HCT116 (cell line): ENCODE results near the gene F7. TPM values are rescaled to one million over a fixed set of nuclear protein-coding genes. Genes with fewer than 3 reads are reported as not detected.
"Not testable (repeated sequence)": the region's sequence is repeated elsewhere in the genome, so short reads cannot be mapped to it uniquely, and the experiment has no call there.

Experiments
- ATAC-seq: fragments of 200-7000 bp; cut with Tn5 transposase; 2 replicates; pipeline ENCODE4 v1.9.1; 2020; ENCODE audit warnings: mild to moderate bottlenecking, moderate library complexity
- BruUV-seq: library from RNA; stranded (reverse); fragments of 400-500 nt; replicated peaks from 2 replicates; lab custom pipeline; 2021; lab: Mats Ljungman, UMichigan
- CTCF ChIA-PET: fragments of 300-600 bp; sonication (Branson Sonifier 250); formaldehyde crosslinking; loops from one replicate; lab custom pipeline; 2021; ENCODE audit warnings: antibody characterized with exemption; lab: Charles Lee
- POLR2A ChIA-PET: fragments of 300-600, 350-600 bp; sonication (Branson Sonifier 250); formaldehyde crosslinking; loops from one replicate; lab custom pipeline; 2021; ENCODE audit warnings: antibody characterized with exemption; lab: Charles Lee
- RAD21 ChIA-PET, 2 experiments: fragments of 300-600 bp; sonication (Branson Sonifier 250); formaldehyde crosslinking; loops; one replicate each; lab custom pipeline; 2023; ENCODE audit warnings: low total read pairs in 2 of 2; ENCODE audit not compliant: uncharacterized antibody in 2 of 2, unreplicated experiment in 2 of 2, low non-redundant PET in 1 of 2; lab: Charles Lee
- DNase-seq: peaks from one replicate; pipeline ENCODE4 v3.0.0-alpha.2; 2010; ENCODE audit warnings: low read depth, low spot score
- H2AFZ ChIP-seq: fragments of 200-600 bp; shearing (Covaris generic), sonication (generic); 2 replicates; pipeline ENCODE4 v1.6.1; 2017; ENCODE audit warnings: low read depth, mixed run types, mixed read lengths, antibody characterized with exemption, low read length; ENCODE audit not compliant: poor library complexity, severe bottlenecking
- H3K27ac ChIP-seq: 2 replicates; pipeline ENCODE4 v1.5.1; 2012; ENCODE audit warnings: low read depth, low read length
- H3K27me3 ChIP-seq: fragments of 200-600 bp; sonication (generic); 2 replicates; pipeline ENCODE4 v1.6.1; 2016; ENCODE audit warnings: mixed run types, low read length, mixed read lengths; ENCODE audit not compliant: insufficient read depth
- H3K36me3 ChIP-seq, 2 experiments: fragments of 200-500 bp in 1 of 2; fragments of 200-600 bp in 1 of 2; sonication (Bioruptor generic) in 1 of 2; sonication (generic) in 1 of 2; 2 replicates each; pipeline versions ENCODE4 v1.5.1 to v1.6.1; 2014 to 2016; ENCODE audit warnings: low read length in 2 of 2, inconsistent platforms in 1 of 2, mixed read lengths in 1 of 2, mixed run types in 1 of 2; ENCODE audit not compliant: insufficient read depth in 2 of 2, control insufficient read depth in 1 of 2
- H3K4me1 ChIP-seq, 2 experiments: fragments of 200-600 bp in 1 of 2; sonication (generic) in 1 of 2; 2 replicates each; pipeline versions ENCODE4 v1.5.1 to v1.6.1; 2012 to 2017; ENCODE audit warnings: low read length in 2 of 2, inconsistent platforms in 1 of 2, mild to moderate bottlenecking in 1 of 2, mixed read lengths in 1 of 2, mixed run types in 1 of 2, moderate library complexity in 1 of 2; ENCODE audit not compliant: insufficient read depth in 2 of 2, control insufficient read depth in 1 of 2
- H3K4me2 ChIP-seq: fragments of 200-600 bp; sonication (generic); 2 replicates; pipeline ENCODE4 v1.6.1; 2017; ENCODE audit warnings: mixed run types, low read length, mixed read lengths
- H3K4me3 ChIP-seq, 2 experiments: fragments of 200-600 bp in 1 of 2; sonication (generic) in 1 of 2; replicated peaks in 1 of 2; 2 replicates each; pipeline ENCODE4 v1.5.1; 2011 to 2016; ENCODE audit warnings: low read length in 2 of 2, control low read depth in 1 of 2, low read depth in 1 of 2, mild to moderate bottlenecking in 1 of 2, mixed read lengths in 1 of 2, mixed run types in 1 of 2
- H3K79me2 ChIP-seq: fragments of 200-600 bp; sonication (generic); 2 replicates; pipeline ENCODE4 v1.6.1; 2017; ENCODE audit warnings: mild to moderate bottlenecking, mixed run types, low read length, moderate library complexity, mixed read lengths; ENCODE audit not compliant: insufficient read depth
- H3K9ac ChIP-seq: fragments of 200-600 bp; sonication (generic); 2 replicates; pipeline ENCODE4 v1.6.1; 2016; ENCODE audit warnings: low read length, mixed read lengths
- H3K9me2 ChIP-seq: fragments of 200-600 bp; sonication (generic), shearing (Covaris generic); 2 replicates; pipeline ENCODE4 v1.6.1; 2017; ENCODE audit warnings: mixed run types, mild to moderate bottlenecking, moderate library complexity; ENCODE audit not compliant: insufficient read depth
- H3K9me3 ChIP-seq, 2 experiments: fragments of 200-500 bp in 1 of 2; fragments of 200-600 bp in 1 of 2; sonication (Bioruptor generic) in 1 of 2; sonication (generic) in 1 of 2; 2 replicates each; pipeline ENCODE4 v1.6.1; 2014 to 2017; ENCODE audit warnings: low read length in 2 of 2, mixed read lengths in 2 of 2, inconsistent platforms in 1 of 2, low read depth in 1 of 2, mild to moderate bottlenecking in 1 of 2, mixed run types in 1 of 2, moderate library complexity in 1 of 2; ENCODE audit not compliant: control insufficient read depth in 1 of 2, insufficient read depth in 1 of 2
- H4K20me1 ChIP-seq: fragments of 200-600 bp; sonication (generic), shearing (Covaris generic); 2 replicates; pipeline ENCODE4 v1.6.1; 2017; ENCODE audit warnings: mixed run types, mild to moderate bottlenecking, moderate library complexity; ENCODE audit not compliant: insufficient read depth
- EGR1 ChIP-seq: IDR thresholded peaks from 2 replicates; pipeline ENCODE4 v1.6.1; 2012; ENCODE audit warnings: low read depth
- POLR2A ChIP-seq: IDR thresholded peaks from 2 replicates; pipeline ENCODE4 v1.7.0; 2011; ENCODE audit warnings: borderline replicate concordance; ENCODE audit not compliant: insufficient read depth, insufficient read length; ENCODE audit errors: extremely low read depth
- POLR2AphosphoS5 ChIP-seq: IDR thresholded peaks from 2 replicates; pipeline ENCODE4 v1.6.1; 2011; ENCODE audit warnings: mild to moderate bottlenecking, low read depth, low read length, moderate library complexity
- YY1 ChIP-seq: IDR thresholded peaks from 2 replicates; pipeline ENCODE4 v1.6.1; 2011; ENCODE audit warnings: low read length, low read depth, moderate library complexity, mild to moderate bottlenecking; ENCODE audit not compliant: insufficient replicate concordance; ENCODE audit errors: extremely low read depth
- ZFX ChIP-seq: fragments of 450-650 bp; IDR thresholded peaks from 2 replicates; pipeline ENCODE4 v1.6.1; 2017
- intact Hi-C: fragments of 100-400 bp; cut with micrococcal nuclease; formaldehyde crosslinking; loops from 2 replicates; pipeline ENCODE4 v1.10.0; 2022
- total RNA-seq: library from RNA; stranded (reverse); gene quantifications from one replicate; pipeline ENCODE4 v1.2.1, GENCODE V29; 2021; ENCODE audit not compliant: unreplicated experiment

The F7 gene
- total RNA-seq, 1 experiment from 2014 or later: not detected

DNA sequence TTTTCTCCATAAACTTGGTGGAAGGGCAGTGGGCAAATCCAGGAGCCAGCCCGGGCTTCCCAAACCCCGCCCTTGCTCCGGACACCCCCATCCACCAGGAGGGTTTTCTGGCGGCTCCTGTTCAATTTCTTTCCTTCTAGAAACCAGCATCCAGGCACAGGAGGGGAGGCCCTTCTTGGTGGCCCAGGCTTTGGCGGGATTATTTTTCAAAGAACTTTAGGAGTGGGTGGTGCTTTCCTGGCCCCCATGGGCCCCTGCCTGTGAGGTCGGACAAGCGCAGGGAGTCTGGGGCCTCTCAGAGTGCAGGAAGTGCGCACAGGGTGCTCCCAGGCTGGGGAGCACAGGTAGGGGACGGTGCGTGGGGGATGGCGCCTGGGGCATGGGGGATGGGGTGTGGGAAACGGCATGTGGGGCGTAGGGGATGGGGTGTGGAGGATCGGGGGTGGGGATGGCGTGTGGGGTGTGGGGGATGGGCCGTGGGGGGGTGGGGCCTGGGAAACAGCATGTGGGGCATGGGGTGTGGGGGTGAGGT, 396 bp downstream of the F7 start:
- Histone ChIP-seq H3K4me2 (no peak overlapping the region), H3K27ac (no peak overlapping the region), H2AFZ (no peak overlapping the region), H3K9ac (no peak overlapping the region), H3K4me1 (peaks cover 0 to 11% of the 10 kb centered on the region in 2 experiments; a peak in 1 of 4 replicates), H3K4me3 (no peak overlapping the region), H3K9me3 (no peaks in the 10 kb centered on the region), H3K79me2 (no peaks in the 10 kb centered on the region), H3K36me3 (no peaks in the 10 kb centered on the region), H3K27me3 (no peaks in the 10 kb centered on the region)
- intact Hi-C loops: no loop called here
- no peak for ATAC-seq
- RAD21 ChIA-PET: no interaction called here
- POLR2A ChIA-PET: no interaction called here
- no TSS peak for BruUV-seq
- TF ChIP-seq YY1: no peak
- TF ChIP-seq, all 23 proteins: peak for 0
- no peaks in the 10 kb centered on the region for H4K20me1 ChIP-seq
- no peak for DNase-seq
- CTCF ChIA-PET: no interaction called here
- H3K9me2 ChIP-seq: no peaks in the 10 kb centered on the region

GRCh38 chr13:113106711-113107351, 1.2 kb downstream of the F7 start:
- DNase-seq: no peak
- Histone ChIP-seq H3K36me3 (no peaks in the 10 kb centered on the region), H3K4me1 (peaks cover 0 to 11% of the 10 kb centered on the region in 2 experiments; a peak in 1 of 4 replicates), H3K27ac (no peak overlapping the region), H3K9ac (no peak overlapping the region), H3K27me3 (no peaks in the 10 kb centered on the region), H2AFZ (no peak overlapping the region), H3K4me2 (no peak overlapping the region), H3K9me2 (no peaks in the 10 kb centered on the region), H3K9me3 (no peaks in the 10 kb centered on the region), H3K4me3 (no peak overlapping the region), H4K20me1 (no peaks in the 10 kb centered on the region), H3K79me2 (no peaks in the 10 kb centered on the region)
- BruUV-seq: no TSS peak
- ChIA-PET POLR2A (no interaction called here), CTCF (no interaction called here), RAD21 (no interaction called here)
- TF ChIP-seq YY1 (no peak), ZFX (no peak), POLR2AphosphoS5 (no peak), EGR1 (no peak), POLR2A (no peak)
- intact Hi-C loops: no loop called here
- ATAC-seq: no peak

DNA sequence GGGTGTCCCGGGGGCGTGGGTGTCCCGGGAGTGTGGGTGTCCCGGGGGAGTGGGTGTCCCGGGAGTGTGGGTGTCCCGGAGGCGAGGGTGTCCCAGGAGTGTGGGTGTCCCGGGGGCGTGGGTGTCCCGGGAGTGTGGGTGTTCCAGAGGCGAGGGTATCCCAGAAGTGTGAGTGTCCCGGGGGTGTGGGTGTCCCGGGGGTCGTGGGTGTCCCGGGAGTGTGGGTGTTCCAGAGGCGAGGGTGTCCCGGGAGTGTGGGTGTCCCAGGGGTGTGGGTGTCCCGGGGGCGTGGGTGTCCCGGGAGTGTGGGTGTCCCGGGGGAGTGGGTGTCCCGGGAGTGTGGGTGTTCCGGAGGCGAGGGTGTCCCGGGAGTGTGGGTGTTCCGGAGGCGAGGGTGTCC, 2.9 kb downstream of the F7 start:
- H3K4me2 ChIP-seq, H3K9ac ChIP-seq, BruUV-seq, H3K27ac ChIP-seq, H3K9me3 ChIP-seq, H3K79me2 ChIP-seq, RAD21 ChIA-PET, intact Hi-C loops, ATAC-seq, H3K4me3 ChIP-seq, POLR2A ChIA-PET, H3K9me2 ChIP-seq, H3K36me3 ChIP-seq, CTCF ChIA-PET, DNase-seq, H3K27me3 ChIP-seq, H2AFZ ChIP-seq, H4K20me1 ChIP-seq: not testable (repeated sequence)
- H3K4me1 ChIP-seq: peaks cover 0 to 11% of the 10 kb centered on the region in 2 experiments; a peak in 1 of 4 replicates
